Natural killer cell (primary cell): Measurements from ENCODE around the gene LHX3. TPM values are rescaled to one million over a fixed set of nuclear protein-coding genes. Genes with fewer than 3 reads are reported as not detected.

Experiments
- ATAC-seq, 3 donors: fragments of 150-1000 bp in 2 of 3; fragments of 200-7000 bp in 1 of 3; cut with Tn5 transposase; 1 replicate in 1 of 3; 2 replicates in 2 of 3; pipeline ENCODE4 v1.10.0; 2021; ENCODE audit warnings: mild to moderate bottlenecking in 2 of 3, moderate library complexity in 2 of 3
- DNase-seq, 2 donors: peaks; one replicate each; pipeline versions ENCODE4 v3.0.0 to v3.0.0-alpha.2; 2013 to 2021; ENCODE audit warnings: mixed read lengths in 1 of 2
- H3K27ac ChIP-seq: one replicate; pipeline ENCODE4 v1.5.1; 2013; ENCODE audit warnings: mild to moderate bottlenecking, low read length
- H3K27me3 ChIP-seq: one replicate; pipeline ENCODE4 v1.6.1; 2013; ENCODE audit warnings: low read length; ENCODE audit not compliant: control insufficient read depth, insufficient read depth
- H3K36me3 ChIP-seq: one replicate; pipeline ENCODE4 v1.6.1; 2013; ENCODE audit warnings: low read length; ENCODE audit not compliant: control insufficient read depth, insufficient read depth
- H3K4me1 ChIP-seq: one replicate; pipeline ENCODE4 v1.6.1; 2013; ENCODE audit warnings: low read length; ENCODE audit not compliant: control insufficient read depth, insufficient read depth
- H3K4me3 ChIP-seq: one replicate; pipeline ENCODE4 v1.5.1; 2013; ENCODE audit warnings: low read length
- H3K9me3 ChIP-seq: one replicate; pipeline ENCODE4 v1.6.1; 2013; ENCODE audit warnings: low read length; ENCODE audit not compliant: control insufficient read depth, insufficient read depth
- H3K27ac Mint-ChIP-seq, 2 donors: one replicate each; pipeline ENCODE4 v1.8.0; 2022; ENCODE audit warnings: mild to moderate bottlenecking in 2 of 2, mixed read lengths in 2 of 2, moderate library complexity in 1 of 2
- H3K27me3 Mint-ChIP-seq, 2 donors: one replicate each; pipeline ENCODE4 v1.8.0; 2022; ENCODE audit warnings: low read depth in 2 of 2, mixed read lengths in 2 of 2
- H3K36me3 Mint-ChIP-seq: one replicate; pipeline ENCODE4 v1.8.0; 2022; ENCODE audit warnings: mixed read lengths
- H3K4me1 Mint-ChIP-seq, 2 donors: one replicate each; pipeline ENCODE4 v1.8.0; 2022; ENCODE audit warnings: mixed read lengths in 2 of 2
- H3K4me3 Mint-ChIP-seq: one replicate; pipeline ENCODE4 v1.8.0; 2022; ENCODE audit warnings: mild to moderate bottlenecking, moderate library complexity, mixed read lengths
- H3K9me3 Mint-ChIP-seq, 2 donors: one replicate each; pipeline ENCODE4 v1.8.0; 2022; ENCODE audit warnings: mixed read lengths in 2 of 2
- CTCF ChIP-seq: fragments of 200-600 bp; IDR thresholded peaks from one replicate; pipeline ENCODE4 v1.8.0; 2022; ENCODE audit warnings: antibody characterized with exemption
- WGBS: methylation state at CpG from one replicate; pipeline ENCODE4 v1.1.7; 2013; ENCODE audit warnings: missing lambda C conversion rate; ENCODE audit not compliant: insufficient coverage; 5-methylcytosine and 5-hydroxymethylcytosine counted together
- intact Hi-C: fragments of 100-400 bp; cut with micrococcal nuclease; formaldehyde crosslinking; loops from one replicate; pipeline ENCODE4 v1.14.2; 2022
- total RNA-seq, 4 donors: library from RNA; stranded (reverse); fragments of 120-200 nt in 1 of 4; gene quantifications; one replicate each; pipeline versions ENCODE4 v1.2.3 to v1.2.4, GENCODE V29; 2013 to 2022

The LHX3 gene
- total RNA-seq, 3 donors from 2014 or later (not counting 1 experiment from before 2014, with no cell fraction given): 0.38 TPM; not detected in 2

- Histone ChIP-seq H3K4me1 (peaks cover 27% of the 10 kb centered on the region), H3K36me3 (peaks cover 31% of the 10 kb centered on the region), H3K9me3 (no peaks in the 10 kb centered on the region), H3K27me3 (no peaks in the 10 kb centered on the region), H3K4me3 (no peak overlapping the region), H3K27ac (peak overlapping the region; percentile 87)
- no peak for DNase-seq
- Mint-ChIP-seq H3K9me3 (no peaks in the 10 kb centered on the region), H3K27ac (no peak overlapping the region), H3K27me3 (no peaks in the 10 kb centered on the region), H3K4me1 (peaks cover 12 to 13% of the 10 kb centered on the region in 2 donors), H3K36me3 (no peaks in the 10 kb centered on the region), H3K4me3 (no peak overlapping the region)
- intact Hi-C loops: no loop called here
- no peak for ATAC-seq
- 94% methylated on average over 29 of the region's 30 CpGs for WGBS
- no peak for TF ChIP-seq CTCF
Measured at GRCh38 chr9:136223871-136224640, 19.1 kb upstream of the LHX3 start.

DNA sequence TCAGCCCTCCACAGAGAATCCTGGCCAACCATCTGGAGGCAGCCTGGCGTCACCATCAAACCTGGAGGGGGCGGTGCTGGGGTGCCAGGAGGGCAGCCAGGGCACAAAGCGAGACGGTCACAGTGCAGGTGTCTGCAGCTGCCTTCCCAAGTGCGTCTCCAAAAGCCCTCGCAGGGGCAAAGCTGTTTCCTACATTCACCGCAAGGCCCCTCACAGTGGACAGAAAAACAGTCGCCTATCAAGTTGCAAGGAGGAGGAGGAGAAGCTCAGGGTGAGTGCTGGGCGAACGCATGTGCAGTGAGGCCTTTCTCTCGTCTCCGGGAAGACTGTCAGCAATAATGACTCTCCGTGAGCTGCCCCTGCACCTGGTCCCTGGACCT lies 18.0 kb upstream of the LHX3 start:
- H3K27me3 ChIP-seq: no peaks in the 10 kb centered on the region

DNA sequence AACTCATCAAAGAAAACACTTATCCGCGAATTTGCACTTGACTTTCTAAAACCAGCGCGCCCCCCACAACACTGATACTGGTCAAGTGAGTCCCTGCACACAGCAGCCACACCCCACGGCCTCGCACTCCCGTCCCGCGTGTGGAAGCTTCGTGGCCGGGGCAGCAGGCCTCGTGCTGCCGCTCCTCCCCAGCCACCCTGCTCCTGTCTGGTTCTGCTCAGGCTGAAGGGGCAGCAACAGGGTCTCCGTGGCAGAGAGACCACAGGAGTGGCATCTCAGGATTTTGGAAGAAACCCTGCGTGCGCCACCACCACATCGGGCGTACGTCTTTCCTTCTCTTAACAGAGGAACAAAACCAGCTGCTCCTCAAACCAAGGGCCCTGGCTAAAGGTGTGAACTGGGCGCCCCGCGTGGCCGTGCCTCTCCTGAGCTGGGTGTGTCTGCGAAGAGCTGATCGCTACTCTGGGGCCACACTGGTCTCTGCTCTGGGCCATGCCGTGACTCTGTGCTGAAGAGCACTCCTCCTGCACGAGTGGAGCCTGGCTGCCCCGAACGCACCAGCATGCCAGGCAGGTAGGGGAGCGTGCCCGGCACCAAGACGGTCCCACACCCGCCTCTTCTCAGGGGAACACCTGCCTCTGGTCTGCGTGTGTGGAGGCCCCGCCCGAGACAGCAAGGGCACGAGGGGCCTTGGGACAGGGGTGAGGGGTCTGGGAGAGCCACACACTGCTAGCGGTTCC lies 17.4 kb upstream of the LHX3 start:
- intact Hi-C loops: no loop called here
- Mint-ChIP-seq H3K27ac (no peak overlapping the region), H3K27me3 (no peaks in the 10 kb centered on the region), H3K36me3 (no peaks in the 10 kb centered on the region), H3K4me1 (peaks cover 10 to 13% of the 10 kb centered on the region in 2 donors), H3K4me3 (no peak overlapping the region), H3K9me3 (no peaks in the 10 kb centered on the region)
- Histone ChIP-seq H3K4me3 (no peak overlapping the region), H3K36me3 (peaks cover 45% of the 10 kb centered on the region), H3K27ac (no peak overlapping the region), H3K27me3 (no peaks in the 10 kb centered on the region), H3K9me3 (no peaks in the 10 kb centered on the region), H3K4me1 (peaks cover 27% of the 10 kb centered on the region)
- 95% methylated on average over 38 of the region's 38 CpGs for WGBS
- no peak for TF ChIP-seq CTCF
- ATAC-seq: no peak
- no peak for DNase-seq

More for the DNA sequence above, 18.0 kb upstream of the LHX3 start:
- no peak overlapping the region for H3K4me3 ChIP-seq
- TF ChIP-seq CTCF: no peak
- no peaks in the 10 kb centered on the region for H3K9me3 ChIP-seq
- H3K36me3 ChIP-seq: peaks cover 41% of the 10 kb centered on the region
- H3K4me1 Mint-ChIP-seq: peaks cover 10 to 13% of the 10 kb centered on the region in 2 donors
- H3K9me3 Mint-ChIP-seq: no peaks in the 10 kb centered on the region
- no peak overlapping the region for H3K27ac ChIP-seq
- ATAC-seq (no peak), DNase-seq (no peak)
- peaks cover 27% of the 10 kb centered on the region for H3K4me1 ChIP-seq
- no peak overlapping the region for H3K27ac Mint-ChIP-seq
- no peaks in the 10 kb centered on the region for H3K36me3 Mint-ChIP-seq
- intact Hi-C loops: no loop called here
- 92% methylated on average over 13 of the region's 13 CpGs for WGBS
- no peak overlapping the region for H3K4me3 Mint-ChIP-seq
- H3K27me3 Mint-ChIP-seq: no peaks in the 10 kb centered on the region
